Kidney tubule cell (primary cell): ENCODE measurements around the gene ITPRIPL2.

Source experiments
- DNase-seq: peaks from one replicate; pipeline ENCODE4 v3.0.0-alpha.2; 2018; ENCODE audit warnings: low spot score

Gene ITPRIPL2

DNA sequence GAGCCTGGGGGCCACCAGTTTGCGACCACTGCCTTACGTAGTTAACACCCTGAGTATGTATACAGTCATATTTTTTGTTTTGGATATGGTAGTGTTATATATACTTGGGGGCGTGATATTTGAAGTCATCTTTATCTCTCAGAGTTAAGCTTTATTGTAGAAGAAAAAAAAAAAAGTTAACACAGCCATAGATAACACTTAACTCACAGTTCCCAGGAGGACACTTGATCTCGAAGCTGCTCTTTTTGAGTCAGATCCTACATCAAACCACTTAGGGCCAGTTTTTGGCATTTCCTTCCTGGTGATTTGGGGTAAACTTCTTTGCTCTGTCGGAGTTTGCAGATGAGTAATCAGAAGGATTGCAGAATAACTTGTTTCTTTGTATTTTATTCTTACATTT lies 5.8 kb downstream of the ITPRIPL2 start:
- peak; percentile 36 for DNase-seq

DNA sequence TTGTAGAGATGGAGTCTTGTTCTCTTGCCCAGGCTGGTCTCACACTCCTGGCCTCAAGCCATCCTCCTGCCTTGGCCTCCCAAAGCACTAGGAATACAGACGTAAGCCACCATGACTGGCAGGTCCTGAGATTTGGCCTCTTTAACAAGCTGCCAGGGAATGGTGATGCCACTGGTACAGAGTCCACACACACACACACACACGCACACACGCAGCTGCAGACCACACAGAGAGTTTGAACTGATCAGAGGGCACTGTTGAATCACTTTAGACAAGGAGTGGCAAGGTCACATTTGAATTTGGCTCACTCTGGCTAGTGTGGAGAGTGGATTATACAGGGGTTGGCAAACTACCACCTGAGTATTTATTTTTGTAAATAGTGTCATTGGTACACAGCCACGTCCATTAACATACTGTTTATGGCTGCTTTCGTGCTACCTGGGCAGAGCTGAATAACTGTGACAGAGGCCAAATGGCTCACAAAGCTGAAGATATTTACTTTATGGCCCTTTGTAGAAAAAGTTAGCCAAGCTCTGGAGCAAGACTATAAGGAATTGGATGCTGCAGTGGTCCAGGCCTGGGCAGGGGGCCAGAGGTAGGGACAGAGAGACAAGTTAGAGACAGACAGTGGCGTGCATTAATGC lies 9.9 kb downstream of the ITPRIPL2 start:
- no peak for DNase-seq

DNA sequence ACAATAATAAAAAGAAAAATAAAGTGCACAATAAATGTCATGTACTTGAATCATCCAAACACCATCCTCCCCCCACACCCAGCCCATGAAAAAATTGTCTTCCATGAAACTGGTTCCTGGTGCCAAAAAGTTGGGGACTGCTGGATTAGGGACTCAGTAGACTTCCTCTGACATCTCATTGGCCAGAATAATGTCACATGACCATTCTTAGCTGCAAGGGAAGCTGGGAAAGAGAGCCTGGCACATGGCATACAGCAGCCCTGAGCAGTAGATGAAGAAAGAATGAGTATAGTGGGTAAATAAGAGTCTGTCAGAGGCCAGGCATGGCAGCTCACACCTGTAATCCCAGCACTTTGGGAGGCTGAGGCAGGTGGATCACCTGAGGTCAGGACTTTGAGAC lies 12.5 kb downstream of the ITPRIPL2 start:
- no peak for DNase-seq

GRCh38 chr16:19127205-19127604 lies 13.4 kb downstream of the ITPRIPL2 start:
- no peak for DNase-seq

GRCh38 chr16:19127674-19128131 lies 13.9 kb downstream of the ITPRIPL2 start:
- no peak for DNase-seq

DNA sequence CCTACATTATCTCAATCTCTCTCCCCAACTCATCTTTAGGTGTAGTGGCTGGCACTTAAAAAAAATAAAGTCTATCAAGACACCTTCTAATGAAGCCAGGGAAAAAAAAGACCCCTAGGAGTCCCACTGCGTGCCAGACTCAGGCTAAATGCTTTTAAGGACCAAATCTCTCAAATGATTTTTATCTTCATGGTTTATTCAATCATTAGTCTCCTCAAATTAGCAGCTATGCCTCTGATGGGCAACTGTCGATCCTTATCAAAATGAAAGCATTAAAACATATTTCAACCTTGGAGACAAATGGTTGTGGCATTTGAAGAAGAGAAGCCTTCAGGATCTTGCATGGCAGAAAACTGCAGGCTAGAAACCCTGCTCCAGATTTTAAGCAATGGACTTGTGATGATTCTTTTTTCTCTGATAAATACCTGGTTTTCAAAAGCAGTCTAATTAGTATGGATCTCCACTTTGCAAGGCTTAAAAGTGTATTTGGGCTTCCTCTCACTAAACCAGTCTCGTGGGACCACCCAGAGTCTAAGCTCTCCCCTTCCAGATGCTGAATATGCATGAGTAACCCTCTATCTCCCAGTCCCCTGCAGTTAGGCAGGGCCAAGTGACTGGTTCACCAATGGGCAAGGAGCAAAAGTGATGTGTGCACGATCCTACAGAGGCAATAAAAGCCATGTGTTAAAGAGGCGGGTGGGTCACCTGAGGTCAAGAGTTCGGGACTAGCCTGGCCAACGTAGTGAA lies 14.9 kb downstream of the ITPRIPL2 start:
- DNase-seq = no peak

GRCh38 chr16:19130385-19130784 lies 16.6 kb downstream of the ITPRIPL2 start:
- DNase-seq = no peak

- peak; percentile 65 for DNase-seq
These were observed 17.4 kb downstream of the ITPRIPL2 start for GRCh38 chr16:19130852-19131824.

DNA sequence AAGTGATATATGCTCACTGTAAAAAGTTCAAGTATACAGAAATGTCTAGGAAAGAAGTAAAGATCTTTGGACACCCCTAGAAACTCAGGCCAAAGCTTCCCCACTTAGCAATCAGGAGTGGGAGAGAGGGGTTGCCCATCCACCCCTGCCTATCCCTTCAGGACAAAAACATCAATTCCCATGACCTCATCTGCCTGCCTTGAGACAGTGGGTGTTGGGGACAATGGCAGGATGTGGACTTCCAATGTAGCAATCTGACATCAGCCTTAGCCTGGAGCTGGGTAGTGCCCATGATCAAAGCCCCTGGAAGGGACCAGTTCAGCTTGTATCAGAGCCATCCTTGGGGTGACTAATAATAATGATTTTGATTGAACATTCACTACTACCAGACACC lies 18.1 kb downstream of the ITPRIPL2 start:
- DNase-seq = no peak

DNA sequence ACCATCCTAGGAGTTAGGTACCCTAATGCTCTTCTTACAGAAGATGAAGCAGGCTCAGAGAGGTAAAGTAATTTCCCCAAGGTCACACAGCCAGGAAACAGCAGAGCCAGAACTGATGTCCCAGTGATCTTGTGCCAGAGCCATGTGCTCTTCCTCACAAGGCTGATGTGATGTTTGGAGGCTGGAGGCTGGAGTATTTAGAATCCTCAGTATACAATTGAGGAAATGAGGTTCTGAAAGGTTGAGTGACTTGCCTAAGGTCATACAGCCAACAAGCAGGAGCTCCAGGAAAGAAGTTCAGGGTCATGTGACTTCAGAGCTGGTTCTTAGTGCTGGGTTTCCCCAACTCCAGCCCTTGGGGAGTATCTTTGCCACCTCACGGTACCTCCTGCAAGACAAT lies 18.5 kb downstream of the ITPRIPL2 start:
- no peak for DNase-seq

GRCh38 chr16:19132898-19133297 lies 19.1 kb downstream of the ITPRIPL2 start:
- DNase-seq = no peak

DNA sequence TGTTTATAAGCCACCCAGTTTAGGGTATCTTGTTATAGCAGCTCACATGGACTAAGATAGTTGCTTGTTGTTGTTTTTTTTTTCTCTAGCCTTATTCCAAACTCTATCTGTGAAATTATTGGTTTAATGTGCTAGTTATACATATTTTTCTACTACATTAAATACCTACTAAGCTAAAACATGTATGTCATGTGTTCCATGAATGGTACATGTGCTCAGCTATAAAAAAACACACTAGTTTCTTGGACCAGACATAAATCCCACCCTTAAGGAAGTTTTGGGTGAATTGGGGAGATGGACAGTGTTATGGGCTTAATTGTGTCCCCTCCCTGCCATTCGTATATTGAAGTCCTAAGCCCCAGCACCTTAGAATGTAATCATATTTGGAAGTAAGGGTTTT lies 19.8 kb downstream of the ITPRIPL2 start:
- DNase-seq = no peak

- DNase-seq = no peak
These were observed 21.6 kb downstream of the ITPRIPL2 start for GRCh38 chr16:19135201-19135842.

GRCh38 chr16:19135896-19136438 lies 22.2 kb downstream of the ITPRIPL2 start:
- DNase-seq = no peak

DNA sequence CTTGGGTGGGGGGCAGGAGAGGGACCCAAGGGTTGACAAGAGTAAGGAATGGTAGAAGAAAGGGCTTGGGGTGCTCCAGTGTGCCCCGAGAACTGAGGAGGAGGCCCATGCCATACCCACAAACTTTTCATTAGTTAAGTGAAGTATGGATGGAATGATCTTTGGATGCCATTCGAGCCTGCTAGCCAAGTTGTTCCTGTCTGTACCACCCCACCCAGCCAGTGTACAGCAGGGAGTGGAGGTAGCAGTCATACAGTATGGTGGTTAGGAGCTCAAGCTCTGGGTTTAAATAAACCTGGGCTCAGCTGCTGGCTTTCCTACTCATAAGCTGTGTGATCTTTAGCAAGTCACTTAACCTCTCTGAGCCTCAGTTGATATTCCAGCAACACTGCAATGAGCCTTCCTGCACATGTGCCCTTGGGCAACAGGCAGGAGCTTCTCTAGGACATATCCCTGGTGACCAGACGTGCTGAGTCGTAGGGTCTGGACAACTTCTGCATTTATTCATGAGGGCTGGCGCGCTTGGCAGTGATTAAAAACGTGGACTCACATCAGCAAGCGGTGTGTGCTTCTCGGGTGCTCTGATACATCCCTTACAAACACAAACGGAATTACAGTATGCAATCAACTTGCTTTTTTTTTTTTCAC lies 22.9 kb downstream of the ITPRIPL2 start:
- DNase-seq = no peak

DNA sequence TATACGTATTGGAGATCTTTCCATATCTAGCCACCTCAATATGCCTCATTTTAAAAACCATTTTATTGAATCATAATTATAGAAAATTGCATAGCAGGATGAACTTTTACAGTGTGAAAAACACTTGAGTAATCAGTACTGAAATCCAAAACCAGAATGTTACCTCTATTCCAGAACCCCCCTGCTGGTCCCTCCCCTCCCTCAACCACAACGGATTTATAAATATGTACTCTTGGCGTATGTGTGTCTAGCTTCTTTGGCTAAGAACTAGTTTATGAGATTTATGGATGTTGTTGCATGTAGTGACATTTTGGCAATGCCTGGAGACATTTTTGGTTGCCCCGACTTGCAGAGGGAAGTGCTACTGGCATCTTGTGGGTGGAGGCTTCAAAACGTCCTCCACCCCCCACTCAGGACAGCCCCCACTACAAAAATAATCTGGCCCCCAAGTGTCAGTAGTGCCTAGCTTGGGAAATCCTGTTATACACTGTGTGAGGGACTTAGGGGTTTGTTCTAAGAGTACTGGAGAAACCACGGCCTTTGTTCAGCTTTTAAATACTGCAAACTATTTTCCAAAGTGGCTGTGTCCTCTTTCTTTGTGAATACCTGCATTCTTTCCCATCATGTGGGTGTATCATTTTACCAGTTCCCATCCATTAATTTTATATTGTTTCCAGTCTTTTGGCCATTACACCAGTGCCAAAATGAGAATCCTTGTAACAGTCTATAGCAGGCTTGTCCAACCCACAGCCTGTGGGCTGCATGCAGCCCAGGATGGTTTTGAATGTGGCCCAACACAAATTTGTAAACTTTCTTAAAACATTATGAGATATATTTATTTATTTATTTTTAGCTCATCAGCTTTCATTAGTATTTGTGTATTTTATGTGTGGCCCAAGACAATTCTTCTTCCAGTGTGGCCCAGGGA lies 23.7 kb downstream of the ITPRIPL2 start:
- DNase-seq = no peak

DNA sequence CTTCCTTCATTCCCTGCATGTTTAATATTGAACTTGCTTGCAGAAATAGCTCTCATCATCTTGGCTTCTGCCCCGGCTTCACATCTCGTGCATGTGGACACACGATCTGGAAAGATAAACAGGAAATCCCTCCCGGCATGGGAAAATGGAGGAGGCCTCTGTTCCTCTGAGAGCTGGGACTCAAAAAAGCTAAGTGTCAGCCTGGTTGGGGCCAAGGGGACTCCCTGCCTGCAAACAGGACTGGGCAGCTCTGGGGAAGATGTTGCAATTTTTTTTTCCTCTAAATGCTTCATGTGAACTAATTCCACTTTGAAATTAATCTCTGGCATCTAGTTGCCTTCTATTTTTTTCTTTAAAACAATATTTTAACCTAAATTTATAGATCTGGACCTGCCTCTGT lies 24.8 kb downstream of the ITPRIPL2 start:
- no peak for DNase-seq

DNA sequence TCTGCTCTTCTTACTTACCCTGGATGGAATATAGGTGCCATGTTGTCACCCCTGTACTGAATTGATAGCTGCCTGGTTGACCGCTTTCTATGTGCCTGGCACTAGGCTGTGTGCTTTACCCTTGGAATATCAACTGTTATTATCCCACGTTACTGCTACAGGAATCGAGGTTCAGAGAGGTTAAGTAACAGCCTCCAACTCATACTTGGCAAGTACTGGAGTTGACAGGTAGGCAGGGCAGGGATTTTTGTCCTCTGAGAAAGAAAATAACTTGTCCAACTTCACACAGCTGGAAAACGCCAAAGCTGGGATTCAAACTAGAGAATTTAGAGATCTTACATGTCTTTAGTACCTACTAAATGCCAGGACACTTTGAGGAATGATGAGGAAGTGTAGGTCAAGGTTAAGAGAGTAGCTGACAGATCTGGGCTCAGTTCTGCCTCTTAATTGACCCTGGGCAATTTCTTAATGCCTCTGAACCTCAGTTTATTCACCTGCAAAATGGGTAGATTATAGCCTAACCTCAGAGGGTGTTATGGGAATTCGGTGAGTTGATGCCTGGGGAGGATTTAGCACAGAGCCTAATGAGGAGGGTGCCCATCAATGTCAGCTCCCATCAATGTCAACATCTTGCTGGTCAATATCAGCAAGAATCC lies 25.8 kb downstream of the ITPRIPL2 start:
- no peak for DNase-seq

DNA sequence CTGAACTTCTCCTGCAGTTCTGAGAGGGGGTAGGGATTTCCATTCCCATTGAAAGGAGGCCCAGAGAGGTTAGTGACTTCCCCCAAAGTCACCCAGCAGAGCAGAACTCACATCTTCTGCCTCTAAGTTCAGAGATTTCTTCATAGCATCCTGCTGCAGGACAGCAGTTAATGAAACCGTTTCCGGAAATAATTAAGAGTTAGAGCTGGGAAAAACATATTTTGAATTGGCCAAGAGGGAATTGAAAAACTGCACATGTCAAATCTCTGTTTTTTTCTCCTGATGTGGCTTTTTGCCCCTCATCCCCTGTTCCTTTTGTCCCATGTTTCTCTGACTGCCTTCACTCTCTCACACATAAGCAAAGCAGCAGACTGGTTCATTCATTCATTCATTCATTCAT lies 26.6 kb downstream of the ITPRIPL2 start:
- DNase-seq = no peak
